A549 (cell line): ENCODE data around the gene NCS1. TPM values are rescaled to one million over a fixed set of nuclear protein-coding genes. Genes with fewer than 3 reads are reported as not detected.

Experiments
- ATAC-seq, 2 experiments: fragments of 200-7000 bp in 1 of 2; fragments of >200 bp in 1 of 2; cut with Nextera tagmentation in 1 of 2; cut with Tn5 transposase in 1 of 2; 3 replicates each; pipeline versions ENCODE4 v1.8.0 to v1.9.1; 2018 to 2020; ENCODE audit warnings: mild to moderate bottlenecking in 1 of 2, moderate library complexity in 1 of 2
- CTCF ChIA-PET: fragments of 300-600 bp; sonication (Branson Sonifier 250); formaldehyde crosslinking; extraction: SDS; loops from one replicate; lab custom pipeline; 2021; ENCODE audit warnings: antibody characterized with exemption, inconsistent platforms; lab: Yijun Ruan, JAX
- POLR2A ChIA-PET: fragments of 350-600 bp; formaldehyde crosslinking; extraction: SDS; loops from one replicate; lab custom pipeline; 2021; ENCODE audit warnings: antibody characterized with exemption, inconsistent platforms; lab: Yijun Ruan, JAX
- DNase-seq, 2 experiments: peaks; one replicate each; pipeline versions ENCODE4 v3.0.0 to v3.0.0-alpha.2; 2011 to 2016; ENCODE audit warnings: low read depth in 1 of 2, low spot score in 1 of 2
- FAIRE-seq: peaks from 2 replicates; lab custom pipeline; 2011; peaks lifted over from hg19 to GRCh38; lab: Jason Lieb, UNC
- H3K27ac ChIP-seq, 2 experiments: fragments of >200 bp; sonication (Bioruptor Twin); formaldehyde crosslinking; 3 replicates each; pipeline ENCODE4 v1.5.1; 2016 to 2017
- H3K4me1 ChIP-seq: fragments of >200 bp; sonication (Bioruptor Twin); formaldehyde crosslinking; 3 replicates; pipeline ENCODE4 v1.6.1; 2016
- H3K4me2 ChIP-seq: fragments of >200 bp; sonication (Bioruptor Twin); formaldehyde crosslinking; 3 replicates; pipeline ENCODE4 v1.6.1; 2016
- H3K4me3 ChIP-seq: fragments of >200 bp; sonication (Bioruptor Twin); formaldehyde crosslinking; 3 replicates; pipeline ENCODE4 v1.5.1; 2016
- H3K9me3 ChIP-seq: fragments of >200 bp; sonication (Bioruptor Twin); formaldehyde crosslinking; 3 replicates; pipeline ENCODE4 v1.6.1; 2016
- CBX2 ChIP-seq: fragments of 200-600 bp; sonication (generic); IDR thresholded peaks from 2 replicates; pipeline ENCODE4 v1.6.1; 2016; ENCODE audit warnings: low read depth, mild to moderate bottlenecking, borderline replicate concordance
- CHD4 ChIP-seq: fragments of 200-600 bp; sonication (generic); IDR thresholded peaks from 2 replicates; pipeline ENCODE4 v1.6.1; 2016; ENCODE audit warnings: antibody characterized with exemption, mild to moderate bottlenecking, borderline replicate concordance
- EHF ChIP-seq: fragments of 250-450 bp; sonication (Bioruptor Pico); IDR thresholded peaks from 2 replicates; pipeline ENCODE4 v1.5.0; 2020; ENCODE audit warnings: mild to moderate bottlenecking
- EHMT2 ChIP-seq: fragments of 200-600 bp; sonication (generic); IDR thresholded peaks from 2 replicates; pipeline ENCODE4 v1.6.1; 2016; ENCODE audit warnings: antibody characterized with exemption, low read depth, mild to moderate bottlenecking, moderate library complexity
- ESRRA ChIP-seq: fragments of 150-350 bp; IDR thresholded peaks from 2 replicates; pipeline ENCODE4 v1.6.1; 2014; ENCODE audit warnings: mild to moderate bottlenecking, low read length, borderline replicate concordance
- FOSB ChIP-seq: fragments of 250-450 bp; sonication (Bioruptor Pico); IDR thresholded peaks from 2 replicates; pipeline ENCODE4 v1.5.0; 2020; ENCODE audit warnings: mild to moderate bottlenecking, moderate library complexity
- HDAC2 ChIP-seq: fragments of 200-600 bp; sonication (generic); IDR thresholded peaks from 2 replicates; pipeline ENCODE4 v1.6.1; 2016
- HEYL ChIP-seq: fragments of 250-450 bp; sonication (Bioruptor Pico); IDR thresholded peaks from 2 replicates; pipeline ENCODE4 v1.8.0; 2021; ENCODE audit warnings: mild to moderate bottlenecking, moderate library complexity
- HOXA7 ChIP-seq: fragments of 250-450 bp; sonication (Bioruptor Pico); IDR thresholded peaks from 2 replicates; pipeline ENCODE4 v1.5.0; 2020; ENCODE audit warnings: mild to moderate bottlenecking, moderate library complexity
- HOXB5 ChIP-seq: fragments of 250-450 bp; sonication (Bioruptor Pico); IDR thresholded peaks from 2 replicates; pipeline ENCODE4 v1.5.0; 2020; ENCODE audit warnings: mild to moderate bottlenecking, moderate library complexity
- JUN ChIP-seq, 2 experiments: fragments of >200 bp; sonication (Bioruptor Twin); formaldehyde crosslinking; IDR thresholded peaks; 2 replicates in 1 of 2; 3 replicates in 1 of 2; pipeline ENCODE4 v1.6.1; 2016 to 2017
- MAZ ChIP-seq: fragments of 150-350 bp; IDR thresholded peaks from 2 replicates; pipeline ENCODE4 v1.6.1; 2014; ENCODE audit warnings: antibody characterized with exemption, low read depth, low read length, borderline replicate concordance
- NFE2L2 ChIP-seq: fragments of 150-350 bp; conservative IDR thresholded peaks from 2 replicates; pipeline ENCODE4 v1.6.1; 2014; ENCODE audit warnings: low read length
- POLR2AphosphoS2 ChIP-seq: conservative IDR thresholded peaks from 2 replicates; pipeline ENCODE4 v1.6.1; 2012; ENCODE audit warnings: low read length, improper control_type of control experiment, inconsistent platforms
- RAD21 ChIP-seq, 2 experiments: fragments of >200 bp in 1 of 2; sonication (Bioruptor Twin) in 1 of 2; formaldehyde crosslinking in 1 of 2; IDR thresholded peaks in 1 of 2; conservative IDR thresholded peaks in 1 of 2; 2 replicates in 1 of 2; 3 replicates in 1 of 2; pipeline ENCODE4 v1.6.1; 2012 to 2018; ENCODE audit warnings: inconsistent platforms in 1 of 2
- RNF2 ChIP-seq: fragments of 200-600 bp; sonication (generic); IDR thresholded peaks from 2 replicates; pipeline ENCODE4 v1.6.1; 2016; ENCODE audit warnings: low read depth, mild to moderate bottlenecking, antibody characterized with exemption, moderate library complexity, borderline replicate concordance
- SREBF2 ChIP-seq: fragments of 450-650 bp; IDR thresholded peaks from 2 replicates; pipeline ENCODE4 v1.6.1; 2014; ENCODE audit warnings: mild to moderate bottlenecking, moderate library complexity
- TFCP2L1 ChIP-seq: fragments of 250-450 bp; sonication (Bioruptor Pico); IDR thresholded peaks from 2 replicates; pipeline ENCODE4 v1.5.0; 2021; ENCODE audit warnings: mild to moderate bottlenecking
- TP53 ChIP-seq: fragments of 250-450 bp; sonication (Bioruptor Pico); IDR thresholded peaks from 2 replicates; pipeline ENCODE4 v1.5.0; 2021; ENCODE audit warnings: mild to moderate bottlenecking, moderate library complexity
- ZFP36 ChIP-seq: fragments of 450-650 bp; IDR thresholded peaks from 2 replicates; pipeline ENCODE4 v1.6.1; 2014; ENCODE audit warnings: borderline replicate concordance; ENCODE audit not compliant: partially characterized antibody
- ZNF302 ChIP-seq: fragments of 250-450 bp; sonication (Bioruptor Pico); IDR thresholded peaks from 2 replicates; pipeline ENCODE4 v1.9.0; 2021; ENCODE audit warnings: inconsistent platforms, mild to moderate bottlenecking, moderate library complexity
- whole genome bisulfite sequencing: methylation state at CpG from one replicate; pipeline ENCODE4 v1.1.6; 2017; ENCODE audit errors: missing lambda C conversion rate; 5-methylcytosine and 5-hydroxymethylcytosine counted together
- polyA plus RNA-seq, 4 experiments: library from polyadenylated mRNA; depleted of rRNA in 3 of 4; stranded (reverse); fragments of >200 nt; fragmentation: RNase III in 1 of 4; extraction: RNeasy Plus Mini Kit Qiagen cat#74134 plus additional on column Dnase treatment in 1 of 4; gene quantifications; 2 replicates in 3 of 4; 3 replicates in 1 of 4; pipeline ENCODE4 v1.2.3, GENCODE V29; 2011 to 2017
- TF ChIP-seq, protein P1 (sequence below): fragments of 250-450 bp; sonication (Bioruptor Pico); IDR thresholded peaks from 2 replicates; pipeline ENCODE4 v1.5.0; 2021; ENCODE audit warnings: mild to moderate bottlenecking, moderate library complexity, borderline replicate concordance
- TF ChIP-seq, protein P2 (sequence below): fragments of >200 bp; sonication (Bioruptor Twin); formaldehyde crosslinking; IDR thresholded peaks from 3 replicates; pipeline ENCODE4 v1.6.1; 2016
- TF ChIP-seq, protein P3 (sequence below): fragments of 200-600 bp; sonication (generic); IDR thresholded peaks from 2 replicates; pipeline ENCODE4 v1.6.1; 2016; ENCODE audit warnings: antibody characterized with exemption, mild to moderate bottlenecking, moderate library complexity

The NCS1 gene
- polyA plus RNA-seq, 2 of the 4 experiments (the other 2 are of a cell fraction) = 17.9 to 21.9 TPM

DNA sequence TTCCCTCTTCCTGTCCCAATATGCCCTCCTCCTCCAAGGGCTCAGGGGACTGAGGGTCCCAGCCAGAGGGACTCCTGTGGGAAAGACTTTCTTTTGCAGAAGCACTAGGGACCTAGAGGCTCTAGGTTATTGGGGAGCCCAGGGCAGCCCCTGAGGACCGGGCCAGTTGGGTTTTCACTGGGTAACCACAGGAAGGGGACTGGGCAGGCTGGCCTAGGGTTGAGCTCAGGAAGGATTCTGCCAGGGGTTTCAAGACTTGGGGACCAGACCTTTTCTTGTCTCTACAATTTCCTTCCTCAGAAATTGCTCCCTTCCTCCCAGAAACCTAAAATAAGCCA, 69.0 kb downstream of the NCS1 start (continued):
- TF ChIP-seq, protein P1, sequence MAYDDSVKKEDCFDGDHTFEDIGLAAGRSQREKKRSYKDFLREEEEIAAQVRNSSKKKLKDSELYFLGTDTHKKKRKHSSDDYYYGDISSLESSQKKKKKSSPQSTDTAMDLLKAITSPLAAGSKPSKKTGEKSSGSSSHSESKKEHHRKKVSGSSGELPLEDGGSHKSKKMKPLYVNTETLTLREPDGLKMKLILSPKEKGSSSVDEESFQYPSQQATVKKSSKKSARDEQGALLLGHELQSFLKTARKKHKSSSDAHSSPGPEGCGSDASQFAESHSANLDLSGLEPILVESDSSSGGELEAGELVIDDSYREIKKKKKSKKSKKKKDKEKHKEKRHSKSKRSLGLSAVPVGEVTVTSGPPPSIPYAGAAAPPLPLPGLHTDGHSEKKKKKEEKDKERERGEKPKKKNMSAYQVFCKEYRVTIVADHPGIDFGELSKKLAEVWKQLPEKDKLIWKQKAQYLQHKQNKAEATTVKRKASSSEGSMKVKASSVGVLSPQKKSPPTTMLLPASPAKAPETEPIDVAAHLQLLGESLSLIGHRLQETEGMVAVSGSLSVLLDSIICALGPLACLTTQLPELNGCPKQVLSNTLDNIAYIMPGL (CRISPR knock-in tag) = no peak
- TF ChIP-seq POLR2AphosphoS2 (no peak), RNF2 (no peak), FOSB (no peak), HDAC2 (no peak), TP53 (CRISPR knock-in tag) (no peak)
- TF ChIP-seq, all 56 proteins: peak for 0

DNA sequence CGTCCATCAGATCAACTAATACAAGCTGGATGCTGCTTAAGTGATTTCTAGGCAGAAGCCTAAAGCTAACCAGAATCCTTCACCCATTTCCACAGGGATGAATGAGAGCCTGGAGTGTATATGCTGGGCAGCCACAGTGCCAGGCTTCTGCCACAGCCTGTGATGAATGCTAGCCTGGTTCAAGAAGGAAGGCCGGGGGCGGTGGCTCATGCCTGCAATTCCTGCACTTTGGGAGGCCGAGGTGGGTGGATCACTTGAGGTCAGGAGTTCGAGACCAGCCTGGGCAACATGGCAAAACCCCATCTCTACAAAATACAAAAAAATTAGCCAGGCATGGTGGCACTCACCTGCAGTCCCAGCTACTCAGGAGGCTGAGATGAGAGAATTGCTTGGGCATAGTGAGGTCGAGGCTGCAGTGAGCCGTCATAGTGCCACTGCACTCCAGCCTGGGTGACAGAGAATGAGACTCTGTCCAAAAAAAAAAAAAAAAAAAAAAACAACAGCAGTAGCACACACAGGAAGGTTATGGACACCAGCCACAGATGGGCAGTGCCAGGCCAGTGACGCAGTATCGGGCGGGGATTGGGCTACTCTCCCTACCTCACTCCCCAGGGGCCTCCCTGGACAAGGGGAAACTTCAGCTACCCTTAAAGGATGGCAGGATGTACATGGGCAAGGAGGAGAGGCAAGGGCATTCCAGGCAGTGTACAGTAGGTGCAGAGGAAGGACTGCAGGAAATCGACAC, 70.2 kb downstream of the NCS1 start:
- no peak for DNase-seq
- Histone ChIP-seq H3K4me2 (peak overlapping the region; percentile 83), H3K4me3 (peak overlapping the region; percentile 40)
- ChIA-PET POLR2A (no interaction called here), CTCF (interaction anchor here (0.7 to 11.4 kb wide), 35 partner anchors 11 to 458 kb away, joined by 3 to 191 read pairs (median 4); no protein-coding TSS in a partner anchor)
- TF ChIP-seq, protein P2, sequence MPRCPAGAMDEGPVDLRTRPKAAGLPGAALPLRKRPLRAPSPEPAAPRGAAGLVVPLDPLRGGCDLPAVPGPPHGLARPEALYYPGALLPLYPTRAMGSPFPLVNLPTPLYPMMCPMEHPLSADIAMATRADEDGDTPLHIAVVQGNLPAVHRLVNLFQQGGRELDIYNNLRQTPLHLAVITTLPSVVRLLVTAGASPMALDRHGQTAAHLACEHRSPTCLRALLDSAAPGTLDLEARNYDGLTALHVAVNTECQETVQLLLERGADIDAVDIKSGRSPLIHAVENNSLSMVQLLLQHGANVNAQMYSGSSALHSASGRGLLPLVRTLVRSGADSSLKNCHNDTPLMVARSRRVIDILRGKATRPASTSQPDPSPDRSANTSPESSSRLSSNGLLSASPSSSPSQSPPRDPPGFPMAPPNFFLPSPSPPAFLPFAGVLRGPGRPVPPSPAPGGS = no peak
- TF ChIP-seq TP53 (CRISPR knock-in tag) = no peak
- TF ChIP-seq JUN (IDR thresholded peaks at IDR 0.05) = no peak
- TF ChIP-seq SREBF2 = no peak
- no peak for TF ChIP-seq CHD4
- TF ChIP-seq HEYL (CRISPR knock-in tag) = no peak
- TF ChIP-seq EHMT2 = no peak
- no peak for TF ChIP-seq EHF (CRISPR knock-in tag)
- TF ChIP-seq TFCP2L1 (CRISPR knock-in tag) = no peak
- TF ChIP-seq, protein P3, sequence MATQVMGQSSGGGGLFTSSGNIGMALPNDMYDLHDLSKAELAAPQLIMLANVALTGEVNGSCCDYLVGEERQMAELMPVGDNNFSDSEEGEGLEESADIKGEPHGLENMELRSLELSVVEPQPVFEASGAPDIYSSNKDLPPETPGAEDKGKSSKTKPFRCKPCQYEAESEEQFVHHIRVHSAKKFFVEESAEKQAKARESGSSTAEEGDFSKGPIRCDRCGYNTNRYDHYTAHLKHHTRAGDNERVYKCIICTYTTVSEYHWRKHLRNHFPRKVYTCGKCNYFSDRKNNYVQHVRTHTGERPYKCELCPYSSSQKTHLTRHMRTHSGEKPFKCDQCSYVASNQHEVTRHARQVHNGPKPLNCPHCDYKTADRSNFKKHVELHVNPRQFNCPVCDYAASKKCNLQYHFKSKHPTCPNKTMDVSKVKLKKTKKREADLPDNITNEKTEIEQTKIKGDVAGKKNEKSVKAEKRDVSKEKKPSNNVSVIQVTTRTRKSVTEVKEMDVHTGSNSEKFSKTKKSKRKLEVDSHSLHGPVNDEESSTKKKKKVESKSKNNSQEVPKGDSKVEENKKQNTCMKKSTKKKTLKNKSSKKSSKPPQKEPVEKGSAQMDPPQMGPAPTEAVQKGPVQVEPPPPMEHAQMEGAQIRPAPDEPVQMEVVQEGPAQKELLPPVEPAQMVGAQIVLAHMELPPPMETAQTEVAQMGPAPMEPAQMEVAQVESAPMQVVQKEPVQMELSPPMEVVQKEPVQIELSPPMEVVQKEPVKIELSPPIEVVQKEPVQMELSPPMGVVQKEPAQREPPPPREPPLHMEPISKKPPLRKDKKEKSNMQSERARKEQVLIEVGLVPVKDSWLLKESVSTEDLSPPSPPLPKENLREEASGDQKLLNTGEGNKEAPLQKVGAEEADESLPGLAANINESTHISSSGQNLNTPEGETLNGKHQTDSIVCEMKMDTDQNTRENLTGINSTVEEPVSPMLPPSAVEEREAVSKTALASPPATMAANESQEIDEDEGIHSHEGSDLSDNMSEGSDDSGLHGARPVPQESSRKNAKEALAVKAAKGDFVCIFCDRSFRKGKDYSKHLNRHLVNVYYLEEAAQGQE = no peak
- TF ChIP-seq CBX2 = no peak
- no peak for TF ChIP-seq HOXB5 (CRISPR knock-in tag)
- TF ChIP-seq HOXA7 = no peak
- TF ChIP-seq POLR2AphosphoS2 = no peak
- TF ChIP-seq NFE2L2 = no peak
- no peak for TF ChIP-seq MAZ
- TF ChIP-seq ESRRA = no peak
- no peak for TF ChIP-seq RAD21 (conservative IDR thresholded peaks at IDR 0.05 in 1 of 2, IDR thresholded peaks at IDR 0.05 in 1 of 2)
- no peak for TF ChIP-seq ZFP36
- no peak for TF ChIP-seq ZNF302 (CRISPR knock-in tag)
- TF ChIP-seq, all 56 proteins: peak for 0
- WGBS = 71% methylated on average over 11 of the region's 11 CpGs
- Histone ChIP-seq H3K9me3 (no peaks in the 10 kb centered on the region), H3K4me1 (peaks cover 17% of the 10 kb centered on the region), H3K27ac (peak overlapping the region; percentile 60 to 80)
- peak; percentile 32 to 40 for ATAC-seq
- FAIRE-seq = no peak
